ENCODE data around the gene ZC3H4. TPM values are rescaled to one million over a fixed set of nuclear protein-coding genes. Genes with fewer than 3 reads are reported as not detected.

The ZC3H4 gene
- total and polyA plus RNA-seq, 2 donors (not counting 1 experiment from before 2014, with no cell fraction given), result 12.7 to 73.7 TPM

GRCh38 chr19:47135156-47135555 is 21.6 kb upstream of the ZC3H4 start:
- DNase-seq (no peak), ATAC-seq (ENCODE audit: low read depth) (no peak)
- Histone ChIP-seq H3K9me3 (ENCODE audit: control extremely low read depth in 1 of 3, control insufficient read depth in 2 of 3, insufficient read depth in 1 of 3, low read length in 2 of 3) (no peaks in the 10 kb centered on the region), H3K9ac (ENCODE audit: low read length) (no peak overlapping the region), H3K36me3 (replicated peaks in 1 of 2; ENCODE audit: control extremely low read depth in 1 of 2, control insufficient read depth in 1 of 2, extremely low read depth in 1 of 2, insufficient read depth in 2 of 2, low read length in 1 of 2) (peaks cover 0 to 2% of the 10 kb centered on the region in 2 experiments), H3K4me3 (ENCODE audit: control extremely low read depth in 1 of 5, extremely low read depth in 1 of 5, insufficient read depth in 1 of 5, low read depth in 2 of 5, low read length in 4 of 5) (no peak overlapping the region), H3K4me2 (replicated peaks; ENCODE audit: low read depth, low read length, poor library complexity, severe bottlenecking) (no peak overlapping the region), H3K79me2 (ENCODE audit: control insufficient read depth, insufficient read depth, low read length) (peaks cover 97% of the 10 kb centered on the region), H3K27me3 (replicated peaks in 1 of 4; ENCODE audit: control extremely low read depth in 1 of 4, control insufficient read depth in 3 of 4, insufficient read depth in 4 of 4, low read length in 3 of 4) (no peaks in the 10 kb centered on the region), H3K4me1 (ENCODE audit: control insufficient read depth in 2 of 2, insufficient read depth in 2 of 2, low read length in 2 of 2) (peaks cover 0 to 19% of the 10 kb centered on the region in 2 donors), H4K20me1 (ENCODE audit: control insufficient read depth, insufficient read depth, low read length, poor library complexity, severe bottlenecking) (peaks cover 40% of the 10 kb centered on the region), H2AFZ (ENCODE audit: insufficient read depth, low read depth, low read length, poor library complexity, severe bottlenecking) (no peak overlapping the region), H3K27ac (ENCODE audit: low read length in 2 of 2) (no peak overlapping the region)
- Mint-ChIP-seq H3K4me1 (peaks cover 44% of the 10 kb centered on the region), H3K9me3 (ENCODE audit: insufficient read depth) (no peaks in the 10 kb centered on the region), H3K4me3 (no peak overlapping the region), H3K27ac (no peak overlapping the region), H3K27me3 (no peaks in the 10 kb centered on the region)
- TF ChIP-seq, protein P1, sequence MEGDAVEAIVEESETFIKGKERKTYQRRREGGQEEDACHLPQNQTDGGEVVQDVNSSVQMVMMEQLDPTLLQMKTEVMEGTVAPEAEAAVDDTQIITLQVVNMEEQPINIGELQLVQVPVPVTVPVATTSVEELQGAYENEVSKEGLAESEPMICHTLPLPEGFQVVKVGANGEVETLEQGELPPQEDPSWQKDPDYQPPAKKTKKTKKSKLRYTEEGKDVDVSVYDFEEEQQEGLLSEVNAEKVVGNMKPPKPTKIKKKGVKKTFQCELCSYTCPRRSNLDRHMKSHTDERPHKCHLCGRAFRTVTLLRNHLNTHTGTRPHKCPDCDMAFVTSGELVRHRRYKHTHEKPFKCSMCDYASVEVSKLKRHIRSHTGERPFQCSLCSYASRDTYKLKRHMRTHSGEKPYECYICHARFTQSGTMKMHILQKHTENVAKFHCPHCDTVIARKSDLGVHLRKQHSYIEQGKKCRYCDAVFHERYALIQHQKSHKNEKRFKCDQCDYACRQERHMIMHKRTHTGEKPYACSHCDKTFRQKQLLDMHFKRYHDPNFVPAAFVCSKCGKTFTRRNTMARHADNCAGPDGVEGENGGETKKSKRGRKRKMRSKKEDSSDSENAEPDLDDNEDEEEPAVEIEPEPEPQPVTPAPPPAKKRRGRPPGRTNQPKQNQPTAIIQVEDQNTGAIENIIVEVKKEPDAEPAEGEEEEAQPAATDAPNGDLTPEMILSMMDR (IDR thresholded peaks at IDR 0.05), result no peak
- no peak for TF ChIP-seq EZH2 (IDR thresholded peaks at IDR 0.05; ENCODE audit: borderline replicate concordance, insufficient read depth, low read depth, low read length, poor library complexity, severe bottlenecking)
- ChIA-PET POLR2A (no interaction called here), CTCF (no interaction called here)
- intact Hi-C loops (cut with micrococcal nuclease), result no loop called here
- WGBS (ENCODE audit: insufficient coverage), result 100% methylated on average over 2 of the region's 3 CpGs

GRCh38 chr19:47134545-47134944 is 21.0 kb upstream of the ZC3H4 start:
- ChIA-PET CTCF (no interaction called here), POLR2A (interaction anchor here (1.5 kb wide), 1 partner anchor 21 kb away, joined by 3 read pairs; the partner anchor contains the start of gene ZC3H4)

More at GRCh38 chr19:47134545-47134944, 21.0 kb upstream of the ZC3H4 start:
- TF ChIP-seq EZH2 (IDR thresholded peaks at IDR 0.05; ENCODE audit: borderline replicate concordance, insufficient read depth, low read depth, low read length, poor library complexity, severe bottlenecking), result no peak
- TF ChIP-seq, protein P1 (IDR thresholded peaks at IDR 0.05), result no peak
- Mint-ChIP-seq H3K4me3 (no peak overlapping the region), H3K27me3 (no peaks in the 10 kb centered on the region), H3K9me3 (ENCODE audit: insufficient read depth) (no peaks in the 10 kb centered on the region), H3K4me1 (peaks cover 44% of the 10 kb centered on the region), H3K27ac (no peak overlapping the region)
- intact Hi-C loops (cut with micrococcal nuclease), result loop anchor here (5.0 kb wide), 2 partner anchors 108 to 272 kb away; partner anchors contain the start of gene ARHGAP35
- Histone ChIP-seq H3K9ac (ENCODE audit: low read length) (no peak overlapping the region), H3K9me3 (ENCODE audit: control extremely low read depth in 1 of 3, control insufficient read depth in 2 of 3, insufficient read depth in 1 of 3, low read length in 2 of 3) (no peaks in the 10 kb centered on the region), H3K4me2 (replicated peaks; ENCODE audit: low read depth, low read length, poor library complexity, severe bottlenecking) (no peak overlapping the region), H3K36me3 (replicated peaks in 1 of 2; ENCODE audit: control extremely low read depth in 1 of 2, control insufficient read depth in 1 of 2, extremely low read depth in 1 of 2, insufficient read depth in 2 of 2, low read length in 1 of 2) (peaks cover 0 to 2% of the 10 kb centered on the region in 2 experiments), H2AFZ (ENCODE audit: insufficient read depth, low read depth, low read length, poor library complexity, severe bottlenecking) (no peak overlapping the region), H3K4me1 (ENCODE audit: control insufficient read depth in 2 of 2, insufficient read depth in 2 of 2, low read length in 2 of 2) (peaks cover 0 to 21% of the 10 kb centered on the region in 2 donors), H3K27me3 (replicated peaks in 1 of 4; ENCODE audit: control extremely low read depth in 1 of 4, control insufficient read depth in 3 of 4, insufficient read depth in 4 of 4, low read length in 3 of 4) (no peaks in the 10 kb centered on the region), H4K20me1 (ENCODE audit: control insufficient read depth, insufficient read depth, low read length, poor library complexity, severe bottlenecking) (peaks cover 40% of the 10 kb centered on the region), H3K79me2 (ENCODE audit: control insufficient read depth, insufficient read depth, low read length) (peaks cover 91% of the 10 kb centered on the region), H3K27ac (ENCODE audit: low read length in 2 of 2) (no peak overlapping the region), H3K4me3 (ENCODE audit: control extremely low read depth in 1 of 5, extremely low read depth in 1 of 5, insufficient read depth in 1 of 5, low read depth in 2 of 5, low read length in 4 of 5) (no peak overlapping the region)
- 100% methylated on average over 2 of the region's 2 CpGs for WGBS (ENCODE audit: insufficient coverage)
- ATAC-seq (ENCODE audit: low read depth) (no peak), DNase-seq (no peak)
